NCI-H345 (cell line): Measurements from ENCODE around the gene TLK2.

Experiments used
- DNase-seq: peaks from one replicate; lab custom pipeline; 2025; lab: John Stamatoyannopoulos, UW

Gene TLK2

DNA sequence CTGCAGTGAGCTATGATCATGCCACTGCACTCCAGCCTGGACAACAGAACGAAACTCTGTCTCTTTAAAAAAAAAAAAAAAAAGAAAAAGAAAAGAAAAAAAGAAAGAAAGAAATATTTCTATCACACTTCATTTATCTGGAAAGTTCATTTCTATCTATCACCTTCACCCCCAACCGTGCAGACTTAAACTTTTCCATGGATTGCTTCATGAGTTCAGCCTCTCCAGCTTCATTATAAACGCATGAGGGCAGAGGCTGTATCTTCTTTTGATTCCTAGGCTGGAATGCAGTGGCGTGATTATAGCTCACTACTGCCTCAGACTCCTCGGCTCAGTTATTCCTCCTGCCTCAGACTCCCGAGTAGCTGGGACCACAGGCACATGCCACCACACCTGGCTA is 177.0 kb downstream of the TLK2 start:
- no peak for DNase-seq

DNA sequence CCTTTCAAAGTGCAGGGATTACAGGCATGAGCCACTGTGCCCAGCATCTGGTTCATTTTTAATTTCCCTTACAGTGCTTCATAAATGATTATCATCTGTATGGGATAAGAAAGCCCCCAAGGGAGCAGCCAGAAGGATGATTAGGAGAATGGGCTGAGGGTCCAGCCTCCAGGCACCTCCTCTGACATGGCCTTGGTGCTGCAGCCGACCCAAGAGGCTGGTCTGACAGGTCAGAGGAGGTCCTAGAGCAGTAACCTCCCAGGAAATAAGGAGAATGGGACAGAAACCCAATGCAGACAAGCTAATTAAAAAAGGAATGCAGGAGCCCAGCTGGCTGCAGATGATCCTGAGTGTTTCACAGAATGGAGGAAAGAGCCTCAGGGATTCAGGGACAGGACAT is 177.8 kb downstream of the TLK2 start:
- DNase-seq = no peak

DNA sequence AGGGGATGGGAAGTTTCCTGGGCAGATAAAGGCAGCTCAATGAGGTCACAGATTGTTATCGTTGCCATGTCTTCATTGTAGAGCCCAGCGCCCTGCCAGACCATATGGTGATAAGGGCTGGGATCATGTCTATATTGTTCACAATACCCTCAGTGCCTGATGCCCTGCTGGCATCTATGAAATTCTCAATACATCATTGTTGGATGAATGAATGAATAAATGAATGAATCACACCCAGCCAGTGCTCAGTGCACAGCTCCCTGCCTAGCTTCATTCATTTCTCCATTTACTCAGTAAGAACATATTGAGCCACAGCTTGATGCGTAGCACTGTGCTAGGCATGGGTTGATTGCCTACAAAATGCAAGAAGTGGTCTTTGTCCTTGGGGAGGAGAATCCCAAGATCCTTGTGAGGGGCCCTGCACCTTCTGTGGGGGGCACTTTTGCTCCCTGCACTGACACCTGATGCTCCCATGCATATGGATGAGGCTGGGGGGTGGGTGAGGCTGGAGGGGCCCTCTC is 178.6 kb downstream of the TLK2 start:
- DNase-seq = no peak

DNA sequence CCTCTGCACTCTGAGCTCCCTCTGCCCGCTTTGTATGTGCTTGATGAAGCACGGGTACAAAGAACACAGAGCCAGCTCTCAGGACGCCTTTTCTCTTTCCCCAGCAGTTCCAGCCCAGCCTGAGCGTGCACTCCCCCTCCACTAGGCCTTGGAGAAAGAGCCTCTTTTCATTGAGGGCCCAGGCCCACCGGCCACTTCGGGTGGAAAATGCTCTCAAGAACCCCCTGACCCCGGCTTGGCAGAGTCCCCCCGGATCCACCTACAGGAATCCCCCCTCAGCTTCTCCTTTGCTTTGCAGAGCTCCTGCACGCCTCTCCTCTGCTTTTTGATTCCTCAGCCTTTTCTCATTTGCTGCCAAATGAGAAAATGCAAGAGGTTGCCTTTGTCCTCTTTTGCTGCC is 179.1 kb downstream of the TLK2 start:
- DNase-seq = no peak

DNA sequence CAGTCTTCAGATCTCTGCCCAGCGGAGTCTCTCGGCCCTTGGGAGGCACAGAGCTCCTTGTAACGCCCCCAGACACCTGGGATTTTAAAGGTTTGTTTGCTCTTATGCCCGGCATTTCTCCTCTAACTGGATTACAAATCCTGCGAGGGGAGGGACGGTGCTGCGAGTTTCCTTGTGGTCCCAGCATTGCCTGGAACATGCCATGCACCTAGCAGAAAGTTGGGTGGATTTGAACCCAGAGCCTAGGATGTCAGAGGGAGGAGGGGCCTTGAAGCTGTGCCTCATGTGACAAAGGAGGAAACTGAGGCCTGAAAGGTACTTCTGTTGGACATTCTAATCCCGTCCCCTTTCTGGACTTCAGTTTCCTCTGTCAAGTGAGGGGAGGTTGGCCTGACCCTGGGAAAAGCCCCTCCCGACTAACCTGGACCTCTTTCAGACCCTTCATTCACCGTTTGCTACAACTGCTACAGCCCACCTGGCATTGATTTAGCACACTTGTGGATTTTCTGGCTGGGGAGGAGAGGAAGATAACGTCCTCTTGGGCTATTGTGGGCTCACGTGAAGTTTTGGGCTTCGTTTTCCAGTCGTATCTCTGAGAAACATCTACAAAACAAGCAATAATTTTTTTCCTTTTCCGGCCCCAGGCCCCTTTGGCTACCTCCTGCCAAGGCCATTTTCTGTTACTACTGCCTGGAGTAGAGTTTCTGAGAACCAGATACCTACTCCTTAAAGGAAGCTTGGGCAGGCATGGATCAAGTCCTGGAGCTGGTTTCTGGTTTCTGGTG is 179.7 kb downstream of the TLK2 start:
- DNase-seq = no peak

DNA sequence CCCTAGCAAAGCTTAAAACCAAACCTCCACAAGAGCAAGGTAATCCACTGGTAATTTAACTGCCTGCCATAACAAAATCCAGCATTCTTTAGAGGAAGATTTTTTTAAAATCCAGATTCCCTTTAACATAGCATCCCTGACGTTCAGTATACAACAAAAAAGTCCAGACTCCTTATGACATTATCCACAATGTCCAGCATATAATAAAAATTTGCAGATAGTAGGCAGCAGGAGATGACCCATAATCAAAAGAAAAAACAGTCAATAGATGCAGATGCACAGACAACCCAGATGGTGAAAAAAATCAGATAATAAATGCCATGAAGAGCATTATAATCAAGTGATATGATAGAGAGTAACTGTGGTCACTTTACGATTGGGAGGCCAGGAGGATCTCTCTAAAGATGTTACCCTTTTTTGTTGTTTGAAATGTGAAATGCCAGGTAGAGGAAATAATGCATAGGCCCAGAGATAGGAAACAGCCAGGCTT is 182.0 kb downstream of the TLK2 start:
- no peak for DNase-seq

DNA sequence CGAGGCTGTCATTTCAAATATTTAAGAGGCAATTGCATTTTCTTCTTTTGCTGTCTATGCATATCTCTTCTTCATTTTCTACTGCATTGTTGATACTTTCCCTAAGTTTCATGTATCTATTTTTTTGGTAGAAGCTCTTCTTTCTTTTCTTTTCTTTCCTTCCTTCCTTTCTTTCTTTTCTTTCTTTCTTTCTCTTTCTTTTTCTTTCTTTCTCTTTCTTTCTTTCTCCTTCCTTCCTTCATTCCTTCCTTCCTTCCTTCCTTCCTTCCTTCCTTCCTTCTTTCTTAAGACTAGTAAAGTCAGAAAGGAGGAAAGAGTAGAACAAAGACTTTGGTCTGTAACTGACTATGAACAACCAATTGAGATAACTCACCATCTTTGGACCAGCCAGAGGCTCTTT is 182.7 kb downstream of the TLK2 start:
- DNase-seq = no peak

DNA sequence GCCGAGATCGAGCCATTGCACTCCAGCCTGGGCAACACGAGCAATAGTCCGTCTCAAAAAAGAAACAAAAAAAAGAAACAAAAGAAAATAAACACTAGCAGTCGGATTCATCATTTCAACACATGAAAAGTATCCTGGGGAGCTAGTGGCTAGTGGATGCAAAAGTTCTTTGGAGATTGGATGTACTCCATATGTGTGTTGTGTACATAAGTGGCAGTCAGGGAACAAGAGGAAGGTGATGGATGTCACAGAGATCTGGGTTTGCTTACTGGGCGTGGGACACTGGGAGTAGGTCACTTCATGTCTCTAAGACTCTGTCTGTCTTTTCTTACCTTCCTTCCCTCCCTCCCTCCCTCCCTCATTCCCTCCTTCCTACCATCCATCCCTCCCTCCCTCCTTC is 184.2 kb downstream of the TLK2 start:
- DNase-seq = no peak
